RPMI7951 (cell line): ENCODE measurements around the gene ABCA10. TPM values are rescaled to one million over a fixed set of nuclear protein-coding genes. Genes with fewer than 3 reads are reported as not detected.

ENCODE experiments used
- DNase-seq: peaks from one replicate; pipeline ENCODE4 v3.0.0-alpha.2; 2012; ENCODE audit warnings: low read depth
- total RNA-seq: library from RNA; depleted of rRNA; stranded (reverse); fragments of >200 nt; shearing (Covaris generic); gene quantifications from 2 replicates; pipeline ENCODE4 v1.2.3, GENCODE V29; 2014; rRNA removed

Gene ABCA10
- total RNA-seq, 1 experiment from 2014 or later, result 0.12 TPM

GRCh38 chr17:69103557-69104233 is 124.9 kb downstream of the ABCA10 start:
- no peak for DNase-seq

- DNase-seq, result no peak
Measured at GRCh38 chr17:69098625-69099024, 130.0 kb downstream of the ABCA10 start.

Other genes with a start within 250 kb of the ABCA10 start
- not detected in 2 replicates for gene ABCA9, start 167.9 kb downstream of the ABCA10 start, total RNA-seq
- 0.10 TPM in 1 of 2 replicates, not detected in the other for gene ABCA6, start 86.9 kb downstream of the ABCA10 start, total RNA-seq
- 4.6 and 7.3 TPM in 2 replicates for gene ABCA5, start 98.3 kb upstream of the ABCA10 start, total RNA-seq
- 4.5 and 4.7 TPM in 2 replicates for gene MAP2K6, start 185.9 kb upstream of the ABCA10 start, total RNA-seq